Hippocampal formation (tissue), 2 donors: ENCODE results near the gene ASCL2.

Experiments used
- DNase-seq, 2 donors: peaks; one replicate each; lab custom pipeline; 2025; lab: John Stamatoyannopoulos, UW

The ASCL2 gene

GRCh38 chr11:2308713-2309112, 38.3 kb upstream of the ASCL2 start:
- DNase-seq = no peak

DNA sequence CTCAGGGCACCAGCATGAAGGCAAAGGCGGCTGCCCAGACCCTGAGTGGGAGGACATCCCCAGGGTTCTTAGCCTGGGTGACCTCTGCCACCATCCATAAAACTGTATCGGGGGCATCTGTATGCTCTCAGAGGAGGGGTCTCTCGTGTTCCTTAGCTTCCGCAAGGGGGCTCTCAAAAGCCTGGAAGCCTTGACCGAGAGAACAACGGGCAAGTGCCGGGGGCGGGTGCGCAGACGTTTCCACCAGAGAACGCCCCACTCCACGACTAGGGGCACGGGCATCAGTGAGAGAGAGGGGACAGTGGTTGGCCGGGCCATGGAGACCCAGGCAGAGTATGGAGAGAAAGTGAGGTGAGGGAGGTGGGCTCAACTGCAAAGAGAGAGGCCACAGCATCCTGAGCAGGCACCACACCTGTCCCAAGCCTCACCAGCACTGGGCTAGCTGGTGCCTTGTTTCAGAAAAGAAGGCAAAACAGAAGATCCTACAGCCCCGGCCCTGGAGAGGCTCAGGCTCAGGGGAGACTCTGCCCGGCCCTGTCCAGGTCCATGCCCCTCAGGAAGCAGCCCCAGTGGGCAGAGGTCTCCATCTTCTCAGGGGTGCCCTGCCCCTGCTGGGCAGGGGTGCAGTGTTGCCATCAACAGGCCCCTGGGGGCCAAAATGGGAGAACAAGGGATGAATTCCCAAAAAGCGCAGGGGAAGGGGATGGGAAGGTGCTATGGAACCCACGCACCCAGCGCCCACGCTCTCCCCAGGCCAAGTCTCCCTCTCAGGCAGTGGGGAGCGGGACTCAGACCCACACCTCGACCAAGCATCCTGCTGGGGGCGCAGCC, 37.3 kb upstream of the ASCL2 start:
- DNase-seq = no peak

DNA sequence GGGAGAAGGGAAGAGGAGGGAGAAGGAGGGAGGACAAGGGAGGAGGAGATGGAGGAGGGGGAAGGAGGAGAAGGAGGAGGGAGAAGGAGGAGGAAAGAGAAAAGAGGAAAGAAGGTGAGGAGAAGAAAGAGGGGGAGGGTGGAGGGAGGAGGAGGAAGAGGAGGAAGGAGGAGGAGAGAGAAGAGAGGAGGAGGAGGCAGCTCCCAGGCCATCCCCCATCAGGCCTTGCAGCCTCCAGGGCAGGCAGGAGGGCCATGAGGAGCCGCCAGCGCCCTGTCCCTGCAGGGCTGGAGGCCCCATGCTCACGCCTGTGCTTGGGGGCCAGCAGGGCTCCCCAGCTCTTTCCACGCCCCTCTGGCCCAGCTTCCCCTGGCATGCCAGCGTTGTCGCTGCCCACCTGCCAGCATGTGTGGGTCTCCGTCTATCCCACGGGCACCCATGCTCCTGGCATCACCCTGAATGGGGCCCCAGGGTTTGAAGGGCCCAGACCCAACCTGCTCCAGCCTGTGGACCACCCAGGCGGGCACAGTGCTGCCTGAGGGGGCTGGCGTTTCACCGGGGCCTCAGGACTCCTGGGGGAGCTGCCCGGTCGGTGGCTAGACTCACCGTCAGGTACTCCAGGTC, 36.6 kb upstream of the ASCL2 start:
- DNase-seq = no peak

GRCh38 chr11:2306452-2306823, 36.0 kb upstream of the ASCL2 start:
- no peak for DNase-seq

DNA sequence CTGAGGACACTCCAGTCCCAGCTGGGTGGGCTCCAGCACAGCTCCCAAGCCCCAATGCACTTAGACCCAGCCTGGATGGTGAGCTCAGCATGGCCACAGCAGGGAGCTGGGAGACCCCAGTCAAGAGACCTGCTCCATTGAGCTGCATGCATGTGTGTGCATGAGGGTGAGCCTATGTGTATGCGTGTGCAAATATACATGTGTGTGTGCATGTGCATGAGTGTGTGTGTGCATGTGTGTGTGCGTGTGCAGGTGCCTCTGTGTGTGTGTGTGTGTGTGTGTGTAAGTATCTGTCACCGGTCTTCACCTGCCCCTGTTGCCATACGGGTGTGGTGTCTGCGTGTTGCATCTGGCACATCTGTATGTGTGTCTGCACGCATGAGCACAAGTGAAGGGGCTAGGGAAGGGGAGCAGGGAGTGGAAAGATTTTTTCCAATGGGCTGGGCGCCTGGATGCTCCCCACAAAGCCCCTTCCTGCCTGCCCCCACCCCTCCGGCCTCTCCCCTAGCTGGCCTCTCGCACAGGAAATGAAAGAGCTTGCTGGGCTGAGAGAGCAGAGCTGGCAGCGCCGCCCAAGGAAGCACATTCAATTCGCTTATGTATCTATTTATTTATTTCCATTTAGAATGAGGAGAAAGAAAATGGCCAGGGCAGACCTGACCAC, 35.5 kb upstream of the ASCL2 start:
- DNase-seq = no peak

GRCh38 chr11:2305140-2305778, 34.9 kb upstream of the ASCL2 start:
- peak; percentile 41 to 64 for DNase-seq

DNA sequence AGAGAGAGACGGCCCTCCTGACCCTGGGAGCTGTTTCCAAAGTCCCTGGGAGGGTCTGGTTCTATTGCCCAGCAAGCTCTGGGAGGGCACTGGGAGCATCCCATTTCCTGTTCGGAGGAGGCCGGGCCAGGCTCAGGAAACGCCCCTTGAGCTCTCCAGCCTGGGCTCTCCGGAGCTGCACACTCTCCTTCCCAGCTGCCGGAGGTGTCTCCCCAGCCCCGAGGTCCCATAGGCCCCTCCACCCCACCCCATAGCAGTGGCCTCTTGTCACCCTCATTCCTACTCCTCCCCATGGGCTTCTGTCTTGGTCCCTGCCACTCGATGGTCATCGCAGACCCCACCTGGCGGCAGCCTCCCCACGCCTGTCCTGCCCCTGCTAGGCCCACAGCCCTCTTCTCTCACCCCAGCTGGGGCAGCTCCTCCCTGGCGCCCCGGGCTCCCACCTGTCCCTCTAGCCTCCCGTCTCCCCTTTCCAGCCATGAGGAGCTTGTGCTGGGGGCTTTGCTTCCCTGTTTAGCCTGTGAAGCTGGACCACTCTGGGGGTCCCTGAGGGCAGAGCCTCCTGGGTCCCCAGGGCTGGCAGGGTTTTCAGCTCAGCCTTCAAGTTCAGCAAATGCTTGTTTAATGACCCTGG, 34.2 kb upstream of the ASCL2 start:
- no peak for DNase-seq

DNA sequence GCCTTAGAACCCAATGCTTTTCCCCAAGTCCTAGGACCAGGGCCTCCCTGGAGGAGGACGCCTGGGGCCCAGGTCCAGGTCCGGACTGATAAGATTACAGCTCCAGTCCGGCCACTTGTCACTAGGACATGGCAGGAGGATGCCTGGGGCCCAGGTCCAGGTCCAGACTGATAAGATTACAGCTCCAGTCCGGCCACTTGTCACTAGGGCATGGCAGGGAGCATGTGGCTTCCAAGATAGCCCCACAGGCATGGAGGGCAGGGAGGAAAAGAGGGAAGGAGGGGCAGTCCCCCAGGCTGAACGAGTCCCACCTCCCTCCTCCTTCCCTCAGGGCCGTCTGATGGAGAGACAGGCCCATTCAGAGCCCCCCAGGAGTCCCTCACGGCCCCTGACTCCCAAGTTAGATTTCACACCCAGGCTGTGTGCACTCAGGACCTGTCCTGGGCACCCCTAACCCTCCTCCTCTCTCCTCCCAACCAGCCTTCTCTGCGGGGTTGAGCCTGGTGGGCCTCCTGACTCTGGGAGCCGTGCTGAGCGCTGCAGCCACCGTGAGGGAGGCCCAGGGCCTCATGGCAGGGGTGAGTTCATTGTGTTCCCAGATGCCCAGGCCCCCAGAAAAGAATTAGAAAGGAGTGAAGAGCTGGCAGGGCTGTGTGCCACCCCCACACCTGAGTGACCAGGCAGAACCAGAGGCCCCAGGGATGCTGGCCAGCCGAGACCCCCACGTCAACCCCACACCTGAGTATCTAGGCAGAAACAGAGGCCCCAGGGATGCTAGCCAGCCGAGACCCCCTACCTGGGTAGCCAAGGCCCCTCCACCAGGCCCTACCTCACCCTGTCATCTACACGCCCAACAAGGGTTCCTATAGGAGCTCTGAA, 33.5 kb upstream of the ASCL2 start:
- DNase-seq = no peak

DNA sequence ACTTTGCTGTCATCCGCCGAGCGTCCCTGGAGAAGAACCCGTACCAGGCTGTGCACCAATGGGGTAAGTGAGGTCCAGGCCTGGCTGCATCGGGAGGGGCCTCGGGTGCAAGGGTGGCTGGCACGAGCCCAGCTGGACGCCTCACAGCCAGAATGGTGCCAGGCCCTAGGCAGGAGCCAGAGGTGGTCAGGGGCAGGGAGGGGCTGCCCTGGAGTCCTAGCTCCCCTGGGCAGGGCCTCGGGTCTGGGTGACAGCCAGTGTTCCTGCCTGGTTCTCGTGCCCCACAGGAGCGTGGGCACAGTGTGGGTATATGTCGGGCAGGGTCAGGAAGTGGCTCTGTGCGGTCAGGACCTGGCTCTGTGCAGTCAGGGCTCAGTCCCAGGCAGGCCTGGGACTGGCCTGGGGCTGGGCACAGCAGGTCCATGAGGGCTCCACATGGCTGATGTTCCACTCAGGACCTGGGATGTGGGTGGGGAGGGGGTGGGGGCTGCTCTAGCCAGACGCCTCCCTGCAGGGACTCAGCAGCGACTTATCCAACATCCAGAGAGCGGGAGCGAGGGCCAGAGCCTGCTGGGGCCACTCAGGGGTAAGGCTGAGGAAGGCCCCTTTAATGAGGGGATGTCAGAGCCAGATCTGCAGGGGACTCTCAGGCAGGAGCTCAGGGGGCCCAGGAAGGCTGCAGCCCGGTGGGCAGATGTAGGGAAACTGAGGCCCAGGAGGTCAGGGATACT, 32.7 kb upstream of the ASCL2 start:
- DNase-seq = peak in 1 of 2 donors; percentile 17

DNA sequence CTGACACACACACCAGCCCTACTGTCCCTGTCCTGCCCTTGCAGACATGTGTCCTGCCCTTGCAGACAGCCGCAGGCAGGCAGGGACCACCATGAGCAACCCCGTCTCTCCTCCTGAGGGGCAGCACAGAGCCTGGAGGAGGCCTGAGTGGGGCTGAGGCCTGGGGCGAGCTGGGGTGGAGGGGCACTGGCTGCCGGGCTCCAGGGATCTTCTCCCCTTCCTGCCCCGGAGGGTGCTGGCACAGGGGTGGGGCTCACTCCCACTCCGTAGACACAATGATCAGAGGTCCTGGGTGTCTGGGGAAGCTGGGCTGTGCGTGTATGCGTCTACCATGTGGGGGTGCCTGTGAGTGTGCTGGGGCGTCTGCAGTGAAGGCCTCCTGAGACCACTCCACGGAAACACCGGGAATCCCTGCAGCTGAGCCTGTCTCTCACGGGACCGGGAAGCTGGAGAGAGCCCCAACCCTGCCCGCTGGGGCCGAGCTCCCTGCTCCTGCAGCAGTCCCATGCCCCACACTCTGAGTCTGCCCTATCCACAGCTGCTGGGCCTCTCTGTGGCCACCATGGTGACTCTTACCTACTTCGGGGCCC, 32.0 kb upstream of the ASCL2 start:
- DNase-seq = no peak

DNA sequence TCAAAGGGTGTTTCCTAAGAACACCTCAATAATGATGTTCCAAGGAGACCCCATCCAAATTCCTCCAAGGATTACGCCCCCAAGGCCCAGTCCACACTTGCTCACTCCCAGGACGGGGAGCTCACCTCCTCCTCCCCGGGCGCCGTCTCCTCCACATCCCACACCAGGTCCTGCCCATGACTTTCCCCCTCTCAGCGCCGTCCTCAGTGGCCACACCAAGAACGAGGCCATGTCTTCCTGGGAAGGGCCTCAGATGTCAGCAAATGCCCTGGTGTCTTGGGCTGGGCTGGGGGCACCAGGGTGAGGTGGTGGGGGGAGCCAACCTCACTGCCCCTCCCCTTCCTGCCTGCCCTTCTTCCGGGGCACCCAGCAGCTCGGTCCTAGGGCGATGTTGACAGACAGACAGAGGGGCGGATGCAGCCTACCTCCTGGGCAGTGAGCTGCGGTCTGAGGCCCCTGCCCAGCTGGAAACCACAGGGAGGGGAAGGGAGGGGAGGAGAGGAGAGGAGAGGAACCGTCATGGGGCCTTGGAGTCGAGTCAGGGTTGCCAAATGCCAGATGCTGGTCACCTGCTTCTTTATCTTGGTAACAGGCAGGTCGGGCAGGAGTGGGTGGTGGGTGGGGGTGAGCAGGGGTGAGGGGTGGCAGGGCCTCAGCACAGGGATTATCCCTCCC, 31.4 kb upstream of the ASCL2 start, which contains the start of the genes C11orf21 and TSPAN32:
C11orf21 (minus strand) TSS at position 288 of the 675 bp plus-strand sequence; CDS start at position 178, 110 bp downstream.
TSPAN32 (plus strand) TSS at position 383 of the 675 bp plus-strand sequence; CDS start at position 520, 137 bp downstream.
- DNase-seq = peak in 1 of 2 donors; percentile 32

DNA sequence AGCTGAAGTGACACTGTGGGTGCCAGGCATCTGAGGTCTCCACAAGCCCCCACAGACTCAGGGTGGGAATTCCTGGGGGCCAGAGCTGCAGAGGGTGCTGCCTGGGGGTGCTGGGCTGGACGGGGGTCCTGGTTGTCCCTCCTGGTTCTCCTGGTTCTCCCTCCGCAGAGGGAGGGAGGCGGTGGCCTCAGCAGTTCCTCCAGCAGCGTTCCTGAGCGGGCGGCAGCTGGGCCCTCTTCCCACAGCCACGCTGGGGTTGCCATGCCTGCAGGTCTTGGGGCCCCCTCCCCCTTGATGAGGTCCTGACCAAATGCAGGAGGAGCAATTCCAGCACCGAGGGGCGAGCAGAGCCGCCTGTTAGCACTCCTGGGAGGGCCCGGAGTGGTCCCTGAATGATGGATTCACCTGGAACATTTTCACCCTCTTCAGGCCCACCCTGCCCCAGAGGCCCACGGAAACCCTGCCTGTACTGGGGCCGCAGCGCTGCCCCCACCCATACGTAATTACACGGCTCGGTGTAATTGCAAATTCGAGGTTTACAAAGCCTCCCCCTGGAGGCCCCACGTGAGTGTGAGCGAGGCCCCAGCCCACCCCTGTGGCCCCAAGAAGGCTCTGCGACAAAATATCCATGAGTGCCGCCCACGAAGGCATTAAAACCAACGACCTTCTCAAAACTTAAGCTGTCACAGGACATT, 30.7 kb upstream of the ASCL2 start:
- DNase-seq = no peak

DNA sequence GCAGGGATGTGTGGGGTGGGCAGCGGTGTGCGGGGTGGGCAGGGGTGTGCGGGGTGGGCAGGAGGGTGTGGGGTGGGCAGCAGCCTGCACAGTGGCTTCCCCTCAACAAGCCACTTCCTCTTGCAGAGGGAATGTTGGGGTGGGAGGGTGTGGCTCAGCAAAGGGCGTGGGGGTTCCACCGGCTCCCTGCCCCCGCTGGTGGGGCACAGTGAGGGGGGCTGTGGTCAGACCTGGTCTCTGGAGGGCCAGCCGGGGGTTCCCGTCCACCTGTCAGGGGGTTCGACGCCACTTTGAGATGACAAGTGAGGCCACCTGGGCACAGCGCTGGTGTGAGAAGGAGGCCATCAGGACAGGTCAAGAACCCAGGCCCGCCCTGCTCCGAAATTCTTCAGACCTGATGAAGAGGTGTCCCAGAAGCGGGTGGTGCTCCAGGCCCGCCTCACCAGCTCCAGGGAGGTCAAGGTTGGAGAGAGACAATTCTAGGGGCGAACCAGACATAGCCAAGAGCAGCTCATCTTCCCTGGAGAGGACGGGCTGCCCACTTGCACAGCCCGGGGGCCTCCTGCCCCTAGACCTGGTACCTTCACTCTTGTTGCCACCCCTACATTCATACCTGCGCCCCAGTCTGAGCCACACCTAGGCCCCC, 30.0 kb upstream of the ASCL2 start:
- no peak for DNase-seq

- no peak for DNase-seq
Observed at GRCh38 chr11:2299773-2300172, 29.4 kb upstream of the ASCL2 start.

- DNase-seq = no peak
Observed at GRCh38 chr11:2298795-2299761, 28.7 kb upstream of the ASCL2 start.

GRCh38 chr11:2298131-2298794, 27.9 kb upstream of the ASCL2 start:
- DNase-seq = no peak
